Neural progenitor cell (in vitro differentiated cells): ENCODE measurements around the gene PTPRC. TPM values are rescaled to one million over a fixed set of nuclear protein-coding genes. Genes with fewer than 3 reads are reported as not detected.

ENCODE experiments used
- DNase-seq: peaks from one replicate; pipeline ENCODE4 v3.0.0-alpha.2; 2016; ENCODE audit warnings: low spot score
- H2AFZ ChIP-seq: fragments of 200-600 bp; sonication (generic); replicated peaks from 2 replicates; pipeline ENCODE4 v1.6.1; 2016; ENCODE audit warnings: antibody characterized with exemption
- H3F3A ChIP-seq: fragments of 200-600 bp; sonication (generic); 2 replicates; pipeline ENCODE4 v1.6.1; 2016; ENCODE audit warnings: antibody characterized with exemption, low read depth
- H3K27ac ChIP-seq: fragments of 200-600 bp; sonication (generic); 2 replicates; pipeline ENCODE4 v1.5.1; 2016; ENCODE audit warnings: mild to moderate bottlenecking
- H3K27me3 ChIP-seq: fragments of 200-600 bp; sonication (generic); 2 replicates; pipeline ENCODE4 v1.6.1; 2016; ENCODE audit warnings: mild to moderate bottlenecking, moderate library complexity
- H3K36me3 ChIP-seq: fragments of 200-600 bp; sonication (generic); 2 replicates; pipeline ENCODE4 v1.5.1; 2016
- H3K4me1 ChIP-seq: fragments of 200-600 bp; sonication (generic); 2 replicates; pipeline ENCODE4 v1.6.1; 2016; ENCODE audit warnings: mixed run types
- H3K4me2 ChIP-seq: fragments of 200-600 bp; sonication (generic); 2 replicates; pipeline ENCODE4 v1.6.1; 2016
- H3K4me3 ChIP-seq: fragments of 200-600 bp; sonication (generic); 2 replicates; pipeline ENCODE4 v1.5.1; 2016
- H3K79me2 ChIP-seq: fragments of 200-600 bp; sonication (generic); 2 replicates; pipeline ENCODE4 v1.6.1; 2016; ENCODE audit warnings: low read depth
- H3K9ac ChIP-seq: fragments of 200-600 bp; sonication (generic); 2 replicates; pipeline ENCODE4 v1.6.1; 2016
- H3K9me3 ChIP-seq: fragments of 200-600 bp; sonication (generic); 2 replicates; pipeline ENCODE4 v1.5.1; 2016; ENCODE audit warnings: low read depth
- H4K20me1 ChIP-seq: fragments of 200-600 bp; sonication (generic); 2 replicates; pipeline ENCODE4 v1.6.1; 2016; ENCODE audit warnings: low read depth
- H3K27ac Mint-ChIP-seq: 3 replicates; pipeline ENCODE4 v1.8.0; 2021; ENCODE audit warnings: mixed read lengths
- H3K27me3 Mint-ChIP-seq: 2 replicates; pipeline ENCODE4 v1.8.0; 2022; ENCODE audit warnings: low read depth, mild to moderate bottlenecking, inconsistent platforms, moderate library complexity, mixed read lengths; ENCODE audit not compliant: insufficient read depth
- H3K36me3 Mint-ChIP-seq: 3 replicates; pipeline ENCODE4 v1.8.0; 2021; ENCODE audit warnings: mixed read lengths
- H3K4me1 Mint-ChIP-seq: 3 replicates; pipeline ENCODE4 v1.8.0; 2021; ENCODE audit warnings: mixed read lengths
- H3K4me3 Mint-ChIP-seq: 3 replicates; pipeline ENCODE4 v1.8.0; 2021; ENCODE audit warnings: mild to moderate bottlenecking, moderate library complexity, mixed read lengths
- H3K9me3 Mint-ChIP-seq: 3 replicates; pipeline ENCODE4 v1.8.0; 2020; ENCODE audit warnings: mixed read lengths
- CTCF ChIP-seq: fragments of 200-600 bp; sonication (generic); IDR thresholded peaks from 2 replicates; pipeline ENCODE4 v1.5.1; 2017; ENCODE audit warnings: antibody characterized with exemption, mild to moderate bottlenecking
- EZH2 ChIP-seq: fragments of 200-600 bp; sonication (generic); IDR thresholded peaks from 2 replicates; pipeline ENCODE4 v1.6.1; 2017; ENCODE audit warnings: antibody characterized with exemption, mild to moderate bottlenecking, moderate library complexity
- EZH2phosphoT487 ChIP-seq: fragments of 200-600 bp; sonication (generic); IDR thresholded peaks from 2 replicates; pipeline ENCODE4 v1.6.1; 2017; ENCODE audit warnings: antibody characterized with exemption
- total RNA-seq: library from RNA; depleted of rRNA; stranded (reverse); fragments of >200 nt; gene quantifications from 2 replicates; pipeline ENCODE4 v1.2.3, GENCODE V29; 2015; ENCODE audit warnings: low replicate concordance

PTPRC gene
- total RNA-seq, 1 donor from 2014 or later: not detected

- Histone ChIP-seq H4K20me1 (no peaks in the 10 kb centered on the region), H3K4me1 (no peaks in the 10 kb centered on the region), H3K79me2 (no peaks in the 10 kb centered on the region), H3K4me3 (no peak overlapping the region), H3K9ac (no peak overlapping the region), H3K4me2 (no peak overlapping the region), H3F3A (no peaks in the 10 kb centered on the region), H3K9me3 (no peaks in the 10 kb centered on the region), H3K27me3 (no peaks in the 10 kb centered on the region), H2AFZ (no peak overlapping the region), H3K27ac (no peak overlapping the region), H3K36me3 (no peaks in the 10 kb centered on the region)
- H3K27me3 Mint-ChIP-seq: no peaks in the 10 kb centered on the region
- H3K4me3 Mint-ChIP-seq: no peak overlapping the region
- H3K27ac Mint-ChIP-seq: no peak overlapping the region
- no peaks in the 10 kb centered on the region for H3K36me3 Mint-ChIP-seq
- no peaks in the 10 kb centered on the region for H3K9me3 Mint-ChIP-seq
- DNase-seq: no peak
- H3K4me1 Mint-ChIP-seq: peaks cover 14% of the 10 kb centered on the region
- TF ChIP-seq EZH2phosphoT487 (no peak), CTCF (no peak), EZH2 (no peak)
Observed at GRCh38 chr1:198772626-198773025, 133.8 kb downstream of the PTPRC start.

- peaks cover 14% of the 10 kb centered on the region for H3K4me1 Mint-ChIP-seq
- no peak overlapping the region for H3K4me2 ChIP-seq
- no peak for DNase-seq
- no peak overlapping the region for H3K4me3 ChIP-seq
- no peaks in the 10 kb centered on the region for H3K36me3 ChIP-seq
- no peaks in the 10 kb centered on the region for H3F3A ChIP-seq
- H3K9me3 Mint-ChIP-seq: no peaks in the 10 kb centered on the region
- TF ChIP-seq EZH2: no peak
- TF ChIP-seq EZH2phosphoT487: no peak
- no peak for TF ChIP-seq CTCF
- no peaks in the 10 kb centered on the region for H3K9me3 ChIP-seq
- H3K27me3 ChIP-seq: no peaks in the 10 kb centered on the region
- H3K36me3 Mint-ChIP-seq: no peaks in the 10 kb centered on the region
- H2AFZ ChIP-seq: no peak overlapping the region
- H3K4me1 ChIP-seq: no peaks in the 10 kb centered on the region
- H3K27me3 Mint-ChIP-seq: no peaks in the 10 kb centered on the region
- no peaks in the 10 kb centered on the region for H3K79me2 ChIP-seq
- H3K9ac ChIP-seq: no peak overlapping the region
- no peak overlapping the region for H3K27ac Mint-ChIP-seq
- H3K4me3 Mint-ChIP-seq: no peak overlapping the region
- no peaks in the 10 kb centered on the region for H4K20me1 ChIP-seq
- H3K27ac ChIP-seq: no peak overlapping the region
Observed at GRCh38 chr1:198773030-198773429, 134.2 kb downstream of the PTPRC start.

GRCh38 chr1:198773523-198773922, 134.7 kb downstream of the PTPRC start:
- Histone ChIP-seq H3K27me3 (no peaks in the 10 kb centered on the region), H3K4me2 (no peak overlapping the region), H3K4me1 (no peaks in the 10 kb centered on the region), H3K36me3 (no peaks in the 10 kb centered on the region), H3K9me3 (no peaks in the 10 kb centered on the region), H4K20me1 (no peaks in the 10 kb centered on the region), H2AFZ (no peak overlapping the region), H3F3A (no peaks in the 10 kb centered on the region), H3K79me2 (no peaks in the 10 kb centered on the region), H3K27ac (no peak overlapping the region), H3K9ac (no peak overlapping the region), H3K4me3 (no peak overlapping the region)
- Mint-ChIP-seq H3K36me3 (no peaks in the 10 kb centered on the region), H3K27ac (no peak overlapping the region), H3K4me3 (no peak overlapping the region), H3K4me1 (peaks cover 14% of the 10 kb centered on the region), H3K27me3 (no peaks in the 10 kb centered on the region), H3K9me3 (no peaks in the 10 kb centered on the region)
- TF ChIP-seq EZH2phosphoT487: no peak
- TF ChIP-seq EZH2: no peak
- no peak for TF ChIP-seq CTCF
- DNase-seq: no peak

- Mint-ChIP-seq H3K27me3 (no peaks in the 10 kb centered on the region), H3K27ac (no peak overlapping the region), H3K4me1 (peaks cover 14% of the 10 kb centered on the region), H3K36me3 (no peaks in the 10 kb centered on the region), H3K4me3 (no peak overlapping the region), H3K9me3 (no peaks in the 10 kb centered on the region)
- Histone ChIP-seq H3K9ac (no peak overlapping the region), H3K27me3 (no peaks in the 10 kb centered on the region), H3K4me3 (no peak overlapping the region), H3K36me3 (no peaks in the 10 kb centered on the region), H4K20me1 (no peaks in the 10 kb centered on the region), H3K9me3 (no peaks in the 10 kb centered on the region), H3K79me2 (no peaks in the 10 kb centered on the region), H3K27ac (no peak overlapping the region), H2AFZ (no peak overlapping the region), H3K4me1 (no peaks in the 10 kb centered on the region), H3F3A (no peaks in the 10 kb centered on the region), H3K4me2 (no peak overlapping the region)
- TF ChIP-seq CTCF (no peak), EZH2 (no peak), EZH2phosphoT487 (no peak)
- no peak for DNase-seq
Observed at GRCh38 chr1:198774421-198774820, 135.6 kb downstream of the PTPRC start.
